HG03521 (cell line): ENCODE results near the gene CSTF2.
A peak's percentile ranks its signal among the peaks of the same experiment; 100 is the strongest.
"Not testable (repeated sequence)": the region's sequence is repeated elsewhere in the genome, so short reads cannot be mapped to it uniquely, and the experiment has no call there.

Experiments
- ATAC-seq: cut with Tn5 transposase; IDR thresholded peaks from one replicate; pipeline ENCODE4 v1.9.1; 2021; ENCODE audit warnings: mild to moderate bottlenecking, moderate library complexity; ENCODE audit not compliant: unreplicated experiment

Gene CSTF2, protein sequence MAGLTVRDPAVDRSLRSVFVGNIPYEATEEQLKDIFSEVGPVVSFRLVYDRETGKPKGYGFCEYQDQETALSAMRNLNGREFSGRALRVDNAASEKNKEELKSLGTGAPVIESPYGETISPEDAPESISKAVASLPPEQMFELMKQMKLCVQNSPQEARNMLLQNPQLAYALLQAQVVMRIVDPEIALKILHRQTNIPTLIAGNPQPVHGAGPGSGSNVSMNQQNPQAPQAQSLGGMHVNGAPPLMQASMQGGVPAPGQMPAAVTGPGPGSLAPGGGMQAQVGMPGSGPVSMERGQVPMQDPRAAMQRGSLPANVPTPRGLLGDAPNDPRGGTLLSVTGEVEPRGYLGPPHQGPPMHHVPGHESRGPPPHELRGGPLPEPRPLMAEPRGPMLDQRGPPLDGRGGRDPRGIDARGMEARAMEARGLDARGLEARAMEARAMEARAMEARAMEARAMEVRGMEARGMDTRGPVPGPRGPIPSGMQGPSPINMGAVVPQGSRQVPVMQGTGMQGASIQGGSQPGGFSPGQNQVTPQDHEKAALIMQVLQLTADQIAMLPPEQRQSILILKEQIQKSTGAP

DNA sequence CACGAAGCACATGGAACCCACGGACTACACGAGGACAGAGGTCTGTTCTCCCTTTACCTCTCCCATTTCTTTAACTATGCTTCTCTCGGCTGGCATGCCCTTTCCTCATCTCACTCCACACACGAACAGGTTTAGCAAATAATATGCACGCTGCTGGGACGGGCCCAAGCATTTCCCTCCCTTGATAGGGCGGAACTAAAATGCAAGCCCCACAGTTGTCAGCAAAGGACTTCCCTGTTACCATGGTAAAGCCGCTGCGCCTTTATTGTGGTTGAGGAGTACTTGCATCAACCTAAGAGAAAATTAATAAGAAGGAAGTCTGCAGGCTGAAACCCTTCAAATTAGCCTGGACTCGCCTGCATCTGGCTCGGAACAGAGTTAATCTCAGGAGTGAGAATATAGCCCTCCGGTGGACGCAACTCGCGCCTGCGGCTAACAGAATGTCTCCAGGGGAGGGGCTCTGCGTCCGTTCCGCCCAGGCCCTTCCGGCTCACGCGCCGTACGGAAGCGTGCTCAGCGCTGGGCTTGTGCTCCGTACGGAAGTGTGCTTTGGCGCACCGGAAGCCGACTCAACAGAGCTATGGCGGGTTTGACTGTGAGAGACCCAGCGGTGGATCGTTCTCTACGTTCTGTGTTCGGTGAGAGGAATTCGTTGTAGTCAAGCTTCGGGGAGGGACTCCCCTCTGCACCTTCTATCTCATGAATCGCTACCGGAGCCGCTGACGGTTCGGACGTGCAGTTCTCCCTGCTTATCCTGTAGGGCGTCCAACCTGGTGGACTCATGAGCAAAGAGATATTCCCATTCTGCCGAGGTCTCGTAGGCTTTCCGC lies at the start of gene CSTF2:
Gene CSTF2 (plus strand): TSS at position 555 of the 830 bp plus-strand sequence. CDS start 26 bp downstream, at position 581.
- peak; percentile 99 for ATAC-seq

DNA sequence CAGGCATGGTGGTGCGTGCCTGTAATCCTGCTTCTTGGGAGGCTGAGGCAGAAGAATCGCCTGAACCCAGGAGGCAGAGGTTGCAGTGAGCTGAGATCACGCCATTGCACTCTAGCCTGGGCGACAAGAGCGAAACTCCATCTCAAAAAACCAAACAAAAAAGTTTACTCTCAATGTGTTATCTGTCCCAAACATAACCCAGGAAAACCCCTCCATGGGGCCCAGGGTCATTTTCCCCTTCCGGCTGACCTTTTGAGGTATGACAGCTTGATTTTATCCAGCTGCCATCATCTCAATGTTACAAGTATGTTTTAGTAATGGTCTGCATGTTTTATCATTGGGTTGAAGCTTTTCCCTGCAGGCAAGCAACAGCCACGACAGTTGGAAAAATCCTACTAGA lies 23.8 kb upstream of the CSTF2 start:
- ATAC-seq, result not testable (repeated sequence)

DNA sequence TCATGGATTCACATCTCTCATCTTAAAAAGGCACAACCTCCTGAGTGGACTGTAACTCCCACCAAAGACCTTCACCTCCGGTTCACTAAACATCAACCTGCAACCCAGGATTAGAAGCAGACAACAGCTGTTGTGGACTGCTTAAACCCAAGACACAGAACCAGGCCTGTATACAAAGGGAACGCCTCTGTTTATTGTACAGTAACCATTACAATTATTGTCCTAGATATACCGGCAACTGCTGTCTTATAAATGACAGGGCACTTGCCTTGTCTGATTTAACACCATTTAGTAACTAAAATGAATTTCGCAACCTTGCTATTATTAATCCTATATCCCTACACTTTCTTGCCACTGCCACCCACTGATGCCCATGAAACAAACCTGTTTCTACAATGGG lies 22.8 kb upstream of the CSTF2 start:
- ATAC-seq, result no peak

DNA sequence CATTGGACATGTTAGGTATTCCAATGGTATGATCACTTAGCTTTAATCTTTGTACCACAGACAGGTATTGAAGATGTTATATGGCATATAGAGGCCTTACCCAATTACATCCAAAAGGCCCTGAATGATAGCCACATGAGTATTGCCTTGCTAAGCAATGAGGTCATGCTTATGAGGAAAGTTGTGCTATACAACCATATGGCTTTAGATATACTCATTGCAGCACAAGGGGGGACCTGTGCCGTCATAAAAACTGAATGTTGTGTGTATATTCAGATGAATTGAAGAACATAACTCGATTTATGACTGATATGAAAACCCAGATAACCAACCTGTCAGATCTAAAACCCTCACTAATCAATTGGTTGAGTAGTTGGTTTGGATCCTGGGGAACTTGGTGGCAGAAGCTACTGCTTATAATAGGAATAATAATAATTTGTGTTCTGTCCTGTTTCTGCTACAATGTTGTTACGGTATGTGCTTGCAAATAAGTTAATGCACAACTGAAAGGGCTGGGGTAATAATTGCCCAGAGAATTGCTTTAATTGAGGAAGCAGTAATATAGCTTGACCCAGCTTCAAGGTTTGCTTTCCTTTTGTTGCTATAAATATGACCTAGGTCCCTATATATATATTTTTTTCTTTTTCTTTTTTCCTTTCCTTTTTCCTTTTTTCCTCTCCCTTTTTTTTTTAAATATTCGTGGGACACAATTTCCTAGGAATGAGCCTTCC lies 21.5 kb upstream of the CSTF2 start:
- ATAC-seq, result no peak

DNA sequence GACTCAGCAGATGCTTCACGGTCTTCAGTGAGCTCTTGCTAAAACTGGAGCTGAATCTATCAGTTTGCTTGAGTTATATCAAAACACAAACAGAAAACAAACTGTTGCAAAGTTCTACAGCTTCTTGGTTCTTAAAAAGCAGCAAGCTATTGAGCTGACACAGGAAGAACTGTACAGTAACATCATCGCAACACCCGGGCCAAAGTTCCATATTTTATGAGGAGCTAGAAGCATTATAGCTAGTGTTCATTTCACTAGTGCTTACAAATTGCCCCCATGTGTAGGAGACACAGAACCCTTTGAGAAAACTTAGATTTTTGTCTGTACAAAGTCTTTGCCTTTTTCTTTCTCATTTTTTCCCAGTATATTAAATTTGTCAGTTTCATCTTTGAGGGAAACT lies 17.3 kb upstream of the CSTF2 start:
- ATAC-seq, result no peak

DNA sequence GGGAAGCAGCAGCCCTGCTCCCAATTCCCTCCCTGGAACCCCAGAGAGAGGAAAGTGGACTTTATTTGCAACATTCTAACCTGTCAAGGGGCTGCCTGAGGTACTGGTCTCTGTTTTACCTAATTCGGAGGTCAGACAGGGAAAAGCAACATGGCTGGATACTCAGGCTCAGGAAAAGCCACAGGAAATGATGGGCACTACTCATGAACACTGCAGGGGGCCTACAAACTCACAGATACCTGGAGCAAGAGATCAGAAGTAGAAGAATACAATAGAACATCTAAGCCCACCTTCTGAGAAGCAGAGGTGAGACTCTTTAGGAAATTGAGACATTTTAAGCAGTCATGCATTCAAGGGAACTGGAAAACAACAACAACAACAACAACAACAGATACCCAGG lies 15.4 kb upstream of the CSTF2 start:
- no peak for ATAC-seq

DNA sequence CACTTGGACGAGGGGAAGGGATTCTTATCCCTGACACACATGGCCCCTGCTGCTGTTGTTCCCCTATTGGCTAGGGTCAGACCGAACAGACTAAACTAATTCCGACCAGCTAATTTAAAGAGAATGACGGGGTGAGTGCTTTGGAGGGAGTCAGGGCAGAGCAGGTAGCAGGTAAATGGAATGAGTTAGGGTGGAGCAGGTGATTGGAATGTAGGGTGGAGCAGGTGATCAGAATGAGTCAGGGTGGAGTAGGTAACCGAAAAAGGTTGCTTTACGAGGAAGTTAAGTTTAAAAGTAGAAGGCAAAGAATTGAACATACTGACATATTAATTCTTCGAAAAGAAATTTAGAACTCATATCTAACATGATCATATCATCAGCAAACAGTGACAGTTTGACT lies 11.9 kb upstream of the CSTF2 start:
- not testable (repeated sequence) for ATAC-seq

DNA sequence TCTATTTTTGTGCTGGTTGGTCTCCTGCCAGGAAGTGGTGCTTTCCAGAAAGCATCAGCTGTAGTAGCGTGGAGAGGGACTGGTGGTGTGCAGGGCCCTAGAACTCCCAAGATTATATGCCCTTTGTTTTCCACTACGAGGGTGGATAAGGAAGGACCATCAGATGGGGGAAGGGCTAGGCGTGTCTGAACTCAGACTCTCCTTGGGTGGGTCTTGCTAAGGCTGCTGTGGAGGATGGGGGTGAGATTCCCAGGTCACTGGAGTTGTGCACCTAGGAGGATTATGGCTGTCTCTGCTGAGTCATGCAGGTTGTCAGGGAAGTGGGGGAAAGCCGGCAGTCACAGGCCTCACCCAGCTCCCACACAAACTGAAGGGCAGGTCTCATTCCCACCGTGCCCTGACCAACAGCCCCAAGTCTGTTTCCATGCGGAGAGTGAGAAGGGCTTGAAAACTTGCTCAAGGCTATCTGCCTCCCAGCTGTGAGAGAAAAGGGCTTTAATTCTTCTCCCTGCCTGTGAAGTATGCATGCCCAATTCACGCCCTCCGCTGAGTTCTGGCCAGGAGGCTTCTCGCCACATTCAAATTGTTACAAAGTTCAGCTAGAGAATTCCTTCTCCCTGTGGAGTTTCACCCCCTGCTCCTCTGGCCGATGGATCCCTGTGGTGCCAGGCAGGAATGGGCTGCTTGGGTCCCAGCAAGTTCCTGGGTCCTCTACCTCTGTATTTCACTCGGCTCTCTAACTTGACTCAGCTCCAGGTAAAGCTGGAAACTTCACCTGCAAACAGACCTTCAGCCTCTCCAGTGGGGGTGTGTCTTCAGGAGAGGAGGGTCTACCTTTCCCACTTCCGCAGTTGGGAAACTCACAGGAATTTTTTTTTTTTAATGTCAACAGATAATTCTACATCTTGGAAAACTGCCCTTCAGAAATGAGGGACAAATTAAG lies 7.7 kb upstream of the CSTF2 start:
- ATAC-seq, result no peak

DNA sequence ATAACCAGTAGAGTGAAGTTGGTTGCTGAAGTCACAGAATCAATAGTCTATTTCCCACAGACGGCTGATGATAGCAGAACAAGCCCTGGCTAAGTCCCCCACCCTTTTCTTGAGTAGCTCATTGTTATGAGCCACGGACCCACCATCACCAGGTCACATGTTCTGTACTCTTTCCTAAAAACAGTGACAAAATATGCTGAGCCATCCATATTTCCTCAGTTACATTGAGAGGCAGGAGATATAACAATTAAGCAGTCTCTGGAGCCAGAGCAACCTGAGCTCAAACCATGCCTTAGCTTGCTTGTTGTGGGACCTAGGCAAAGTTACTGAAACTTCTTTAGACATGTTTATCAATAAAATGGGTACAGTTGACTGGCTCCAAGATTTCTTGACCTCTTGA lies 2.9 kb upstream of the CSTF2 start:
- no peak for ATAC-seq

DNA sequence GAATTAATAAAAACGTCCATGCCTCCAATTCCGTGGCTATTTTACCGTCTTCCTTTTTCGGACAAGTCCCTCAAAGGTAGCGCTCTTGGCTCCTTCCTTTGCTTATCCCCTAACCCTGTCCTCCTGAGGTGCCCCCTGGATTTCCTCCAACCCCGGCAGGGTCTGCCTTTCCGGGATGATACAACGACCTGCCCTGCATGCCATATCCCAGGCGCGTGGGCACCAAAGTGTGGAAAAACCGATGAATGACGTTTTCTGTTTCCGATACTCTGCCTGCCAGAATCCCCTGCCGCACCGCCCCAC lies 706 bp upstream of the CSTF2 start:
- ATAC-seq, result no peak

DNA sequence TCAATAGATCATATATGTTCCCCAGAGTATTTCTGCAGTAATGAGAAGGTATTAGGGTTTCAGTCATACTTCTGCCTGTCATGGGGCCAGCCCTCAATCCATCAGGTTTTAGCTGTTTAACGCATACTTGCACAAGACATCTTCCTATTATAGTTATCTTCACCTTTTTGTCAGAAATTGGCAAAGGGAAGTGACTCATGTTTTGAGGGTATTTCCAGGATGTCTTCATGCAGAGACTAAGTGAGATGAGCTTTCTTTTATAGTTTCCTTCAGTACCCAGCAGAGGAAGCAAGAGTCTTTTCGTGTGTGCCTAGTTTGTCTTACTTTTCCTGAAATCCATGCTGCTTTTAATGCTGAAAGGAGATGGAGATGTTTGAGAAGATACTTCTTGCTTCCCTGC lies 9.5 kb downstream of the CSTF2 start:
- ATAC-seq, result peak; percentile 63

DNA sequence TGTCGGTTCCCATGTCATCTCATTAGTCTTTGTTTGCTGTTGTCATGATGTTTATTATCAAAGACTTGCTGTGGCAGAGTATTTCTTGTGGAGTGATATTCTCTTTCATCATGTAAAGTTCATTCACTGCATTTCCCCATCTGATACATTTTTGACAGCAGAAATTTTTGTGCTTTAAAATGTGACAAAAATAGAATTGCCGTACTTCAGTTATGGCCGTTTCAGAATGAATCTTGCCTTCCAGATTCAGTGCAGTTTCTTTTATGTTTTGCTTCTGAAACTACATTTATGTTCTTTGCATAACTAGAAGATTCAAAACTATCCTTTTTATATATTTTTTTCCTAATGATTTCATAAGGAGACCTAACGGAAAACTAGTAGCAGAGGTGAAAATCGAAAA lies 10.0 kb downstream of the CSTF2 start:
- ATAC-seq, result peak; percentile 17

DNA sequence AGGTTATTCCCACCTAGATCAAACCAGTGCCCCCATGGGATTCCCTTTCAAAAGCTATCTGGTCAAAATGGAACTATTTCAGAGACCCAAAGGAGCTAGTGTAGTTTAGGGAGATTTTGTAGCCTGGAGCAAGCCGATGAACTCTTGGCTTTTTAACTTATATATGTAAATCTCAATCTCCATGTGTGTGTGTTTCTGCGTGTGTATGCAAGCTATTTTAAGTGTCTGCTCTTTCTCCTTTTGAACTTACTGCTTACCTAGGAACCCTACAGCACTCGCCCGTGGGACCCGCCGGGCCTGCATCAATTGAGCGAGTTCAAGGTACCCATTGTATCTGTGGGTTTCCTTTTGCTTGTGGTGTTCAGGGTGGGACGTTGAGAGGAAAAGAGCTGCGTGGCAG lies 10.4 kb downstream of the CSTF2 start:
- ATAC-seq, result peak; percentile 27

DNA sequence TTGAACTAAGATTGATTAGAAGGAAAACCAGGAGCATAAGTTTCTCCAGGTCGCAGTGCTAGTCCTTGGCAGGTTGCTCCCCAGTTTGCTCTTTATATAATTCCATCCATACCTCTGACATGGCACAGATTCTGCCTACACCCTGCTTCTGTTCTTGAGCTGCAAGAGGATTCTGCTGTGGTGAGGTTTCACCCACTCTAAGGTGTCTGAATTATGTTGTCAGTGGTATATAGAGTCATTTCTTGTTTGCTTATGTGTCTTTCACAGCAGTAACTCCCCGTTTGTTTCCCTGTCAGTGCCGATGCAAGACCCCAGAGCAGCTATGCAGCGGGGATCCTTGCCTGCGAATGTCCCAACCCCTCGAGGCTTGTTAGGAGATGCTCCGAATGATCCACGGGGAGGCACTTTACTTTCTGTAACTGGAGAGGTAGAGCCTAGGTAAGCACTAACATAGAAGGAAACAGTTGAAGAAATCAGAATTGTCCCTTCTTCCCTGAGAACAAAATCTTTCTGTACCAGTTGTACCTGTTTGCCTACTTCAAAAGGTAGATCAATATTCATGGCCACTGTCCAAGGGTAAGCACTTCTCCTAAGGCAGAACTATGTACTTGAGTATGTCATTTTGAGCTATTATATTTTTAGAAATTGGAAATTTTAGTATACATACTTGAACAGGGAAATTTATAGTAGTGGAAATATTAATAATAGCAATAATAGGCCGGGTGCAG lies 11.2 kb downstream of the CSTF2 start:
- ATAC-seq, result no peak

DNA sequence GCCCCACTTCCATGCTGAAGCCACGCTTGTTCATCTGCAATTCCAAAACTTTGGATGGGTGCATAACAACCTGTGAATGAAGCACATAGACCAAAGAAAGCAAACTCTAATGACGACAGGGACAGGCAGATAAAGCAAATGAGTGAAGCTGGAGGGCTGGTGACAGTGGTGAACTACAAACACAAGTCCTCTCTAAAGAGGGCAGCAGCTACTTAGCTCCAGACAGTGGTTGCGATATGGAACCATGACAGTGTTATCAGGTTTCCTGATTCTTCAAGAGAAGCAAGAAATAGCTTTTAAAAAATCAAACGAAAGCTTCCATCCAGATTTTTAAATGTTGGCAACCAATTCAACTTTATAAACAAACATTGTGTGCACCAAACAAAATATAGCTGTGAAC lies 30.1 kb downstream of the CSTF2 start:
- no peak for ATAC-seq

DNA sequence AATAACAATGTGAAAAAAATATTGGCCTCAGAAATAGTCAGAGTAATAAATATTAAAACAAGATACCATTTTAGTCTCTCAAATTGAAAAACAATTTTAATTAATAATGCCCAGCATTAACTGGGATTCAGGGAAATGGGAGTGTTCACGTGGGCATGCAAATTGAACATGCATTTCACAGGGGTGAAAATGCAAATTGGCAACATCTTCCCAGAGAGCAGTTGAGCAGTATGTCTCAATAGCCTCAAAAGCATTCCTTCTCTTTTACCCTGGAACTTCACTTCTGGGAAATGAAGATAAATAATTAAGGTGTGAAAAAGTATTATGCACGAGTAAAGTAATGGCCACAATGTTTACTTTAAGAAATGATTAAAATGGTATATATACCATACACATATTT lies 32.6 kb downstream of the CSTF2 start:
- no peak for ATAC-seq

DNA sequence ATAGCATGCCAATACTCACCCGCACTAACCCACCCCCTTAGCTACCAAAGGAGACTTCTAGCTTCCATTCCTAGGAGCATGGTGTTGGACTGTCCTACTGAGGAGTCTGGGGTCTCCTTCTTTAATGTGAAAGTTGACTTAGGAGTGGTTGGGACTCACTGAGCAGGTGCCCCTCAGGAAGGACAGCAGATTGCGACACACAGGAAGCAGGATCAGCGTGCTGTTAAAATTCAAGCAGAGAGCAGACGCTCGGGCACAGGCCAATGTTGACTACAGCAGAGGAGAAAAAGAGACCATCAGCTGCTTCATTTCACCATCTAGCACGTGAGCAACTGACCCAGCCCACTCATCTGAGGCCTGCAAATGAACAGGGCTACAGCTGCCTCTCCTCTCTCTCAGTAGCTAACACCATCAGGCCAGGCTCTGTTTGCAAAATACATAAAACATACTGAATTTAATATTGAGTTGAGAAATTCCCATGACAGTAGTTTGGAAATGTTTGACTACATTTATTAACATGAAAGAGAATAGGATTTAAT lies 43.2 kb downstream of the CSTF2 start:
- no peak for ATAC-seq

DNA sequence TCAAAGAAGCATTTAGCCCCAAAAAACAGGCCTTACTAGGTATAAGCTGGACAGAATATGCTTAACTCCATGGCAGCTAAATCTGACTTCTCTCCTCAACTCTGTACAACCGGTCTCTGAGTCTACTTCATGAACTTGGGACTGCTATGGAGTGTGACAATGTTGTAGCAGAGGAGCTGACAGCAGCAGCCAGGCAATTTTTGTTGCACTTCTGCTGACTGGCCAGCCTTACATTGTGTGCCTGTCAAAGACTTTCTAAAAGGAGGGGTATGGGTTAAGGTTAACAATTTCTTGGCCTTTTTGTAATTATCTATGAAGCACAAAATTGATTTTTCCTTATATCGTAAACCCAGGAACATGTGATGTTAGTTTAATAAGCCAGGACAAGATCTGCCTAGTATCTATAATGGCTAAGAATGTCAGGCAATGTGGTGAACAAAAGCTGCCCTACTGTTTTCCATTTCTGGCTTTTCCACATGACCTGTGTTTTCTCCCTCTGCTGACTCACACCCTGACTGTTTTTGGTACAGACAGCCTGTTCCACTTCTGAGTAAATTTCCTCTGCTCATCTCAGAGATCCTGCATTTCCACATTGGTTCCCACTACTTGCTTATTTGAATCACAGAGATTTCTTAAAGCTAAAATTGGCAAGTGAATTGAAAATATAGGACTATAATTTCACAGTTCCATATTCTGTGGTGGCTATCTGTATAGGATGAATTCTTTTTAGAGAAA lies 44.6 kb downstream of the CSTF2 start:
- ATAC-seq, result no peak

DNA sequence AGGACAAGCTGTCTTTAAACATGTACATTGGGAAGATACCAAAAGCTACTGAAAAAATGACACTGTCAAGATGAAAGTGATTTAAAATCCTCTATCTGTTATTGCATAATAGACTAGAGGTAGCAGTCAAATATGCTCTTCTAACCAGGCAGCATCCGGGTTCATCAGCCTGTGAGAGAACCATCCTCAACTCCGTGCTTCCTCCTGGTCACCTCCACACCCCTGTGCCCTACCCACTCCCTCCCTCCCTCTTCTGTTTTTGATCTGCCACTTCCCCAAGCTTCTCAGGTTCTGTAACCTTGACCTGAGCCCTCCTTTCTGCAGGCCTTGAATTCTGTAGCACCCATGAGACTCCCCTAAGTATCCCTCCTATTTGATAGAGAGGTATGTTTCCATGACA lies 48.1 kb downstream of the CSTF2 start:
- ATAC-seq, result no peak
